ENCODE measurements around the gene CLEC4F. TPM values are rescaled to one million over a fixed set of nuclear protein-coding genes. Genes with fewer than 3 reads are reported as not detected.

The CLEC4F gene
- total RNA-seq, 2 experiments from 2014 or later = not detected

DNA sequence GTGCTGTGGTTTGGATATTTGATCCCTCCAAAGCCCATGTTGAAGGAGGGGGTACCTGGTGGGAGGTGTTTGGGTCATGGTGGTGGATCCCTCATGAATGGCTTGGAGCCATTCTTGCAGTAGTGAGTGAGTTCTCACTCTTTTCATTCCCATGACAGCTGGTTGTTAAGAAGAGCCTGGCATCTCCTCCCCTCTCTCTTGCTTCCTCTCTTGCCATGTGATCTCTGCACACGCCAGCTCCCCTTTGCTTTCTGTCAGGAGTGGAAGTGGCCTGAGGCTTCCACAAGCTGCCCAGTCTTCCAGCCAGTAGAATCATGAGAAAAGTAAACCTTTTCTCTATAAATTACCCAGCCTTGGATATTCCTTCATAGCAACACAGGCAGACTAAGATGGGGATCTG, 61.0 kb downstream of the CLEC4F start:
- no peak overlapping the region for H3K4me3 Mint-ChIP-seq
- intact Hi-C loops (cut with micrococcal nuclease) = no loop called here
- no peaks in the 10 kb centered on the region for H3K36me3 Mint-ChIP-seq (ENCODE audit: low read depth)
- no peak overlapping the region for H3K27ac Mint-ChIP-seq
- no peaks in the 10 kb centered on the region for H3K9me3 Mint-ChIP-seq
- ChIA-PET CTCF (interaction anchor here (0.7 kb wide), 1 partner anchor 161 kb away, joined by 3 read pairs; no protein-coding TSS in a partner anchor), POLR2A (no interaction called here)
- H3K4me1 Mint-ChIP-seq (ENCODE audit: low read depth) = no peaks in the 10 kb centered on the region
- no peak for ATAC-seq
- H3K27me3 Mint-ChIP-seq = peaks cover 8% of the 10 kb centered on the region
- no peak for TF ChIP-seq CTCF (IDR thresholded peaks at IDR 0.05)
- no peak for DNase-seq

Other genes starting within 250 kb of the CLEC4F start
- 10 to 100 TPM; 24.5 to 26.3 TPM for gene ADD2, start 52.4 kb downstream of the CLEC4F start, total RNA-seq
- gene FIGLA, start 30.0 kb downstream of the CLEC4F start, total RNA-seq = not detected
- not detected for gene CD207, start 15.2 kb upstream of the CLEC4F start, total RNA-seq
- not detected for gene VAX2, start 80.0 kb upstream of the CLEC4F start, total RNA-seq
- gene ATP6V1B1, start 115.3 kb upstream of the CLEC4F start, total RNA-seq = not detected
- gene ANKRD53, start 158.0 kb upstream of the CLEC4F start, total RNA-seq = not detected
- 10 to 100 TPM; 38.8 to 39.9 TPM for gene TEX261, start 174.3 kb upstream of the CLEC4F start, total RNA-seq
- gene NAGK, start 248.0 kb upstream of the CLEC4F start, total RNA-seq = 10 to 100 TPM; 33.6 to 38.7 TPM